ENCODE results near the gene SF3B2.
"Not testable (repeated sequence)": the region's sequence is repeated elsewhere in the genome, so short reads cannot be mapped to it uniquely, and the experiment has no call there.

SF3B2 gene

DNA sequence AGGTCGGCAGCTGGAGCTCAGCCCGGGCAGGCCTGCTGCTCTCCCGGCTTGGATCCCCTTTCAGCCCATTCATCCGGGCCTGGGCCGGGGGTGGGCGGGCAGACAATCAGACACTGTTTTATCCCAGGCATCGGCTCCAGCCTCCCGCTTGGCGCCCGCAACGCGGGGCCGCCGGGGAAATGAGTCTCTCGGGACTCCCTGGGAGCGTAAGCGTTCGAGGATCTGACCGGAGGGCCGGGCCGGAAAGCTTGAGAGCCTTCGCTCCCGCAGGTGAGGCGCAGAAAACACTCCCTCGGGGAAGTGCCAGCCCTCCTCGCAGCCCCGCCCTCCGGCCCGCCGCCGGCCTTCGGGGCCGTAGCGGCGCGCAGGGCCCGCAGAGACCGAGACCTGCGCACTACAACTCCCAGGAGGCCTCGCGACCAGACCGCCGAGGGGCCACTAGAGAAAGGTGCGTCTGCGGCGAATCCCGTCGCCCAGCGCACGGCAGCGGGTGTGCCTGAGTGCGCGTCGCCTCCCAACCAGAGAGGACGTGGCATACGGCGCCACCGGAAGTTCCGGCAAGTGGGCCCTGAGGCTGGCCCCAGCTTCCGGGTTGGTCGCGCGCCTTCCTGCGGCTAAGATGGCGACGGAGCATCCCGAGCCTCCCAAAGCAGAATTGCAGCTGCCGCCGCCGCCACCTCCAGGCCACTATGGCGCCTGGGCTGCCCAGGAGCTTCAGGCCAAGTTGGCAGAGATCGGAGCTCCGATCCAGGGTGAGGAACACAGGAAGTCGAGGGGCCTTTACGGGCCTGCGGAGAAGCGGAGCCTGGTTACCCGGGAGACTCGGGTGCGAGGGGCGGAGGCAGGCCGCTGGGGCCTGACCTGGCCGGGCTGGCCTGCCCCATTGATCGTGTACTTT is at the start of gene SF3B2:
SF3B2 (plus strand) TSS at position 599 of the 898 bp plus-strand sequence; CDS start at position 620, 21 bp downstream.
- DNase-seq: peak; percentile 97

DNA sequence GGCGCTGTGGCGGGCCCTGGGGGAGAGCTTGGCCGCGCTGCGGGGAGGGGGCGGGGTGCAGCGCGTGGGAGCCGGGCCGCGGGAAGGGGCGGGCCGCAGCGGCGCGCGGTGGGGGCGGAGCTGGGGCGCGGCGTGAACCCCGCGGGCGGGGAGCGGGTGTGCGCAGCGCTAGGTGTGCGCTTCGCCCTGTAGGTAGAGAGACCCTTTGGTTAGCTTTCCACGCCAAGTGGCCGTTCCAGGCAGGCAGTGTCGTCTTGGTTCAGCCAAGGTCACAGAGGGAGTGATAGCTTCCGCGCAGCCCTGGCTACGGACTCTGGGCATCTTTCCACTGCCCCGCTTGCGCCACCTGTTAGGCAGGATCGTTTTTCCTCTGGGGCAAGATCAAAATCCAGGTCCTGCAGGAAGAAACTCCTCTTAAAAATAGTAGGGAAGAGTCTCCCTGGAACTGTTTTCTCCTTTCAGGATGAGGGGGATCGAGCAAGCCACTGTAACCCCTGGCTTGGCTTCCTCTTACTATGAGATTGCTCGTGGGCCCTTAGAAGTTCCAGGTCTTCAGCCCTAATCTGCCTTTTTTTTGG is 49.4 kb upstream of the SF3B2 start:
- DNase-seq: no peak

DNA sequence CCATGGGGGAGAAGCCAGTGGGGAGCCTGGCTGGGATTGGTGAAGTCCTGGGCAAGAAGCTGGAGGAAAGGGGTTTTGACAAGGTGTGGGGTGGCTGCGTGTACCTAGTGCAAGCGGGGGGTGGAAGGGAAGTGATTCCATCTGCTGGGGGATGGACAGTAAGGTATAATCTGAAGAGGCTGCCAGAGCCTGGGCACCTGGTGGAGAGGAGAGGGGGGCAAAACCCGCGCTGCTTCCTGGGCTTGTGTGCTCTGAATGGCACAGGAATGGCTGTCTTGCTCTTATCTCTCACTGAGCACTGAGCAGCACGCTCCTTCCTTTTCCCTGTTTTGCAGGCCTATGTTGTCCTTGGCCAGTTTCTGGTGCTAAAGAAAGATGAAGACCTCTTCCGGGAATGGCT is 48.9 kb upstream of the SF3B2 start:
- no peak for DNase-seq

DNA sequence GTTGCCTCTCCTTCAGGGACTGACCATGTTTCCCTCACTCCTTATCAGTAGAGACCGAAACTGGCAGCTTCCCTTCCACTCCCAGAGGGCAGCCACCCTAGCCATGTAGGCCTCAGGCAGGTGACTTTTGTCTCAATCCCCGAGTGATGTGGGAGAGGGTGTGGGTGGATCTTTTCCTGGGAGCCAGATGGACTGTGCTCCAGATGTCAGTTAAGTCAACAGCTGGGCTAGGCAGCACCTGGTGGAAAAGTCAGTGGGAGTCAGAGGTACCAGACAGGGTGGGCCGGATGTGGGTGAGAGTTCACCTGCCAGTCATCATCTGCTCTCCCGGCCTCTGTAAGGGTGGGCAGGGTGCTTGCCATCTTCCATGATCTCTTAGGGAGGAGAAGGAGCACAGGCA is 48.0 kb upstream of the SF3B2 start:
- no peak for DNase-seq

DNA sequence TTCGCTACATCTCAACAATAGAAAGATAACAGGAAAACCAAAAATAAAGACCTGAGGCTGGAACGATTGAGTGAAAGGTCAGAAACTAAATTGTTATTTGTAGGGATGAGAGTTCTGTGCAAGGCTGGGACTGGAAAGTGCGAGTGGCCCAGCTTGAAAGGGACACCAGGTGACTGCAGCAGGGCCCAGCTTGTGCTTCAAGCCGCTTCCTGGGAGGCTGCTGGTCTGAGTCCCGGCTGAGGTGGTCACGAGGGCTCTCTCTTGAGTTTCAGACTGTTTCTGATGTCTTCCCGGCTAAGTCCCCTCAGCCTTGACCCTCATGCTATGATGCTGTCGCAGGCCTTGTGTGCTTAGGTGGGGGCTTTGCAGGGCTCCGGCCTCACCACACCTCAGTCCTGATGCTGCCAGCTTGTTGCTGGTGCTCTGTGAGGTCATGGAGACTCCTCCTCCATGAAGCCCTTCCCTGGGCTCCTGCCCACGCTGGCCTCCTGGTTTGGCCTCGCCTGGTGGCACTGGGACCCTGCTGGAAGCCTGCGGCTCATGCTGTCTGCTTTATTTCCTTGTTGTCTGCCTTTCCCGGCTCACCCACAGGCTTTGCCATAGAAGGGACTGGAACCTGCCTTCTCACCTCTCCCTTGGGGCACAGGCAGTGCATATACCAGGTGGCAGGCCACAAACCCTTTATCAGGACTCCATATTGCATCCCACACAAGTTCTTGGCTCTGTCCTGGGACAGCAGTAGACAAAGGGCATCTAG is 45.9 kb upstream of the SF3B2 start:
- DNase-seq: no peak

DNA sequence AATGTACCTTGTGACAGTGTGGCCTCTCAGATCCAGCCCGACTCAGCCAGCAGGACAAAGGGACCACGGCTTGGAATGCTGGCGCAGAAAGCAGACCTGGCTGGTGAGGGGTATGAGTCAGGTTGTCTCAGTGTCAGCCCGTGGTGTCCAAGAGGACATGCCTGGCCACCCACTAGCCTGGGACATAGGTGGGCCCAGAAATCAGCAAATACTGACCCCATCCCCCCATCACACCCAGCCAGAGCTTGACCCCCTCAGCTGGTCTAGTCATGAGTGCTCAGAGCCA is 45.3 kb upstream of the SF3B2 start:
- no peak for DNase-seq

DNA sequence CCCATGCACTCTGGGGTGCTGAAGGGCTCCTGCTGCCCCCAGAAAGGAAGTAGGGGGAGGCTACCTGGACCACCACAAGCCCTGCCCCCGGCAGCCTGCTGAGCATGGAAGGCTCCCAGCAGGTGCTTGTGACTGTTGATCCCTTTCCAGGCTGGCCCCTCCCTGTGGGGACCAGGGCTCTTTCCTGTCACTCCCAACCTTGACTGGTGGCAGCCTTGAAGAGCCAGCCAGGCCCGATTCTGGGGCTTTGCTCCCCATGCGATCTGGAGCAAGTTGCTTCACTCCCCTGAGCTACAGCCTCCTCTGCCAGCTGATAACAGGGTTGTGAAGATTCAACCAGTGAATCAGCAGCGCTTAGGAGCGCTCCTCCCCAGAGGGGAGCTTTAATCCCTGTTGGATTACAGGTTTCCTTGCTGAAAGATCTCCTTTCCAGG is 44.9 kb upstream of the SF3B2 start:
- DNase-seq: no peak

GRCh38 chr11:66008095-66008467 is 44.1 kb upstream of the SF3B2 start:
- no peak for DNase-seq

GRCh38 chr11:66008468-66009101 is 43.6 kb upstream of the SF3B2 start:
- DNase-seq: no peak

DNA sequence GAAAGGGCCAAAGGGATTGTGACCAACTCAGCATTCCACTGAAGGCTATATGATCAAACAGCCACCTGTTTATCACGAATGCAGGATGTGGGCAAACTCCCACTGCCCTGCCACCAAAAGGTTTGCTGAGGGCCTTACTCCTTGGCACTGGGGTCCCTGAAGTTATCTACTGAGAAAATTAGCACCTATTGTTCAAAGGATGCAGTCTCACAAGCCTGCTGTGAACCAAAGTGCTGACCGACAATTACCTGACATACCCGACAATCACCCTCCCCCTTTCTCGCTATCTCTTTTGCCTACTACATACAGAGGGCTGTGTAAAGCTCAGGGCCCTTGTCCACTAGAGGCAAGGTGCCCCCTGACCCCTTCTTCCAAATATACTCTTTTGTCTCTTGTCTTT is 42.1 kb upstream of the SF3B2 start:
- DNase-seq: not testable (repeated sequence)

DNA sequence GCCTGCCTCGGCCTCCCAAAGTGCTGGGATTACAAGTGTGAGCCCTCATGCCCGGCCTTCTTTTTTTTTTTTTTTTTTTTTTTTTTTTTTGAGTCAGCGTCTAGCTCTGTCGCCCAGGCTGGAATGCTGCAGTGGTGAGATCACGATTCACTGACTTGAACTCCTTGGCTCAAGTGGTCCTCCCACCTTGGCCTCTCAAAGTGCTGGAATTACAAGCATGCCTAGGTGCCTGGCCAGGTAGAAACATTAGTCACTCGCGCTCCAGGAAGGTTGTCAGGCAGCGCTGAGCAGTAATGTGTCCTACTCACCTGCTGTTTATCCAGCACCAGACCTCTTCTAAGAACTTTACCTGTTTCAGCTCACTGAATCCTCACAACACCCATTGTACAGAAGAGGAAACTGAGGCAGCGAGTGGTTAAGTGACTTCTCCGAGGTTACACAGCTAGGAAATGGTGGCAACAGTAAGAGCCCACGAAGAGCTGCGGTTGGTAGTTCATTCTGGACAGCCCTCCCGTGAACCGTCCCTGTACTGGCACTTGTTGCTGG is 40.9 kb upstream of the SF3B2 start:
- DNase-seq: no peak

- no peak for DNase-seq
Measured at GRCh38 chr11:66011785-66012303, 40.3 kb upstream of the SF3B2 start, which contains the start of gene CST6. Gene CST6 (plus strand): TSS chr11:66012008. CDS start chr11:66012045, 37 bp downstream.

- DNase-seq: no peak
Measured at GRCh38 chr11:66012371-66012945, 39.7 kb upstream of the SF3B2 start.

- no peak for DNase-seq
Measured at GRCh38 chr11:66012946-66013761, 39.0 kb upstream of the SF3B2 start.

DNA sequence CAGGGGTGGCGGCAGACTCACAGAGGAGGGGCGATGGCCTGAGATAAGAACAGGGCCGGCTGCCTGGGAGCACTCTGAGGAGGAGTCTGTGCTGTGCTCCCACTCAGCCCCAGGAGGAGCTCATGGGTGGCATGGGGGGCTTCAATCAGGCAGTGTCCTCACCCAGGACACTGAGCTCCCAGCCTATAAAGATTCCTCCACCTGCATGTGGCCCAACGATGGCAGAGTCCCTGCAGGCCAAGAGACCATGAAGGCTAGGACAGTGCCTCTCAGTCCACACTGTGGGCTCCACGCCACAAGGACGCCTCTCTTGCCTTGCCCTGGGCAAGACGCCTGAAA is 38.4 kb upstream of the SF3B2 start:
- DNase-seq: no peak

DNA sequence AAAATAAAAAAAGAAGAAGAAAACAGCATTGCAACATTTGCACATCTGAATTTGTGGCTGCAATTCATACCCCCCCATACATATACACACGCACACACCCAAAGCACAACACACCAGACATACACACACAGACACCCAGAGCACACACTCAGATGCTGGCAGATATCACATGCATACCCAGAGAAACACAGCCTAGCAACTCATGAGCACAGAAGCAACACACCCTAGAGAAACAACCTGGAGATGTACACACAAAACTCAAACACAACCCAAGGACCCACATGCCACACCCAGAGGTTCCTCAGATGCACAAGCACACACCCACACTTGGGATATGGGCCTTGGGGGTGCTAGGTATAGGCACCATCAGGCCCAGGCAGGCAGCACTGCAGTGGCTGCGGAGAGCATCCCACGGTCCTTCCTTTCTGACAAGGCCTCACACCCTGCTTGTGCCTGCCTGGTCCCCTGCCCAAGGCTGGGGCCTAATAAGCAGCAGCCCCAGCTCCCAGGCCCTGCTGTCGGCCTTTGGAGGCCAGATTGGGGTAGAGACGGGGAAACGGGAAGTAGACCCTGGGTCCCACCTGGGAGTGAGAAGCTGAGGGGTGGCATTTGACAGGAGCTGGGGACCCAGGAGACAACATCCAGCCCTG is 37.2 kb upstream of the SF3B2 start:
- no peak for DNase-seq

DNA sequence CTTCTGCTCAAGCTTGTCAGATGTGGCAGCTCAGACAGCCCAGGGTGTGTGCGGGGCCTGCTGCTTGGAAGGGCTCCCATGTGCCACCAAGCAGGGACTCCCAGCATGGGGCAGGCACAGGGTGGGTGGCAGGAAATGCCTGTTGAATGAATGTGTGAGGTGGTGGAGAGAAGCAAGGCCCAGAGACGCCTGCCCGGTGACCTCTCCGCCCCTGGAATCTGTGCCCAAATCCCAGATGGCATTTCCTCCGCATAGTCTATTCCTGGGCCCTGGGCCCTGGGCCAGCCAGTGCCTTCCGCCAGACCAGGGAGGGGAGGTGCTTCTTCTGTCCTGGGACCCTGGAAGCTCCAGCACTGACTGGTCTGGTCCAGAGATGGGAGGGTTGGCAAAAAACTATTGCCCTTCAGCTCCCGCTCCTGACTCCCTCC is 36.7 kb upstream of the SF3B2 start:
- no peak for DNase-seq

DNA sequence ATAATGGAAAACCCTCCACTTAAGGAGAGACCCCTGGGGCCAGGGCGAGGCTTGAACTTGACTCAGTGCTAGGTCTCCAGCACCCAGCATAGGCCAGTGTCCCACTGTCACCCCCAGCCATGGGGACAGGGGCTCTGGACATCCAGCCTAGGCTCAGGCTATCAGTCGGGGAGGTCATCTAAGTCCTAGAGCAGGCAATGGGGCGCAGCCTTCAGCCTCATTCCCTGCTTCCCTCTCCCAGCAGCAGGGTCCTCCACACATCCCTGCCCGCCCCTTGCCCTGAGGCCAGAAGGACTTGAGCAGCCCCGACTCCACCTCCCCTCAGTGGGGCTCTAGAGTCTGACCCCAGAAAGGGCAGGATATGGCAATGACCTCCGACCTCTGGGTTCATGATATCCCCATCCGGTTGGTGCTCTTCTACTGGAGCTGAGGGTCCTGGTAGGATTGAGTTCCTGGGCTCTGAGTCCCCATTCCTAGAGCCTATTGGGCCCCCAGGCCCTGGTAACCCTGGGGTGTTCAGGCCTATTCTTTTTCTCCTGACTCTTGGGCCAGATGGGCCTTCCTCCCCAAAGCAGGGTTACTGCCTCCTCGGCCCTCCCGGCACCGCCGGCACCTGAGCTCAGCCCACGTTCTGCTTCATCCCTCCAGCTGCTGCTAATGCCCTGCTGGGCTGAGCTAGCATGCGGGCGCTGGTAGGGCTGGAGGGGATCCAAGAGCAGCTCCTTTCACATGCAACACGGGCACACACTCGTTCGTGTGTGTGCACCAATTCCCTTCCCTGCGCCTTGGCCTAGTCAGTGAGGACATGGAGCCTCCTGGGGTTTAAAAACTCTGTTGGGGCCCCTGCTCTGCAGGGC is 36.0 kb upstream of the SF3B2 start:
- no peak for DNase-seq

- no peak for DNase-seq
Measured at GRCh38 chr11:66016793-66017177, 35.4 kb upstream of the SF3B2 start.

- no peak for DNase-seq
Measured at GRCh38 chr11:66017321-66017720, 34.8 kb upstream of the SF3B2 start.

Data from NCI-H510A treated with DMSO at 0.1 percent for 48 hours (cell line).